OCI-LY1 (cell line): Measurements from ENCODE around the gene ADAM12.

ENCODE experiments used
- H2AFZ ChIP-seq: fragments of 200-600 bp; sonication (generic), shearing (Covaris generic); 2 replicates; pipeline ENCODE4 v1.6.0; 2014; ENCODE audit warnings: antibody characterized with exemption, mild to moderate bottlenecking, low read length
- H3F3A ChIP-seq: fragments of 200-600 bp; sonication (generic), shearing (Covaris generic); 2 replicates; pipeline ENCODE4 v1.6.0; 2014; ENCODE audit warnings: mild to moderate bottlenecking, antibody characterized with exemption, low read length, moderate library complexity; ENCODE audit not compliant: insufficient read depth
- H3K27ac ChIP-seq: fragments of 200-600 bp; sonication (generic); 2 replicates; pipeline ENCODE4 v1.5.1; 2014; ENCODE audit warnings: low read length, mixed run types, mild to moderate bottlenecking, low read depth; ENCODE audit not compliant: poor library complexity, severe bottlenecking
- H3K27me3 ChIP-seq: fragments of 200-600 bp; sonication (generic); 2 replicates; pipeline ENCODE4 v1.6.0; 2014; ENCODE audit warnings: antibody characterized with exemption, mild to moderate bottlenecking, low read length, moderate library complexity; ENCODE audit not compliant: insufficient read depth
- H3K36me3 ChIP-seq: fragments of 200-600 bp; sonication (generic); 2 replicates; pipeline ENCODE4 v1.6.1; 2014; ENCODE audit warnings: mild to moderate bottlenecking, antibody characterized with exemption, low read length, moderate library complexity, mixed read lengths; ENCODE audit not compliant: insufficient read depth
- H3K4me1 ChIP-seq: fragments of 200-600 bp; sonication (generic); 2 replicates; pipeline ENCODE4 v1.5.1; 2014; ENCODE audit warnings: mild to moderate bottlenecking, low read length, moderate library complexity; ENCODE audit not compliant: insufficient read depth, severe bottlenecking
- H3K4me2 ChIP-seq: fragments of 200-600 bp; sonication (generic), shearing (Covaris generic); 2 replicates; pipeline ENCODE4 v1.6.1; 2014; ENCODE audit warnings: low read length
- H3K4me3 ChIP-seq: fragments of 200-600 bp; sonication (generic); 2 replicates; pipeline ENCODE4 v1.5.1; 2014; ENCODE audit warnings: low read length, low read depth, mild to moderate bottlenecking, mixed read lengths; ENCODE audit not compliant: poor library complexity, severe bottlenecking
- H3K79me2 ChIP-seq: fragments of 200-600 bp; shearing (Covaris generic); 2 replicates; pipeline ENCODE4 v1.6.1; 2016; ENCODE audit warnings: mixed run types, low read length, mixed read lengths; ENCODE audit not compliant: insufficient read depth
- H3K9ac ChIP-seq: fragments of 200-600 bp; sonication (generic), shearing (Covaris generic); 2 replicates; pipeline ENCODE4 v1.6.1; 2014; ENCODE audit warnings: mild to moderate bottlenecking, low read length, mixed read lengths
- H3K9me2 ChIP-seq: fragments of 200-600 bp; sonication (generic), shearing (Covaris generic); 2 replicates; pipeline ENCODE4 v1.6.1; 2014; ENCODE audit warnings: low read depth, mild to moderate bottlenecking, low read length, mixed read lengths
- H3K9me3 ChIP-seq: fragments of 200-600 bp; shearing (Covaris generic); 2 replicates; pipeline ENCODE4 v1.6.1; 2014; ENCODE audit warnings: low read length, mixed read lengths
- H4K20me1 ChIP-seq: fragments of 200-600 bp; sonication (generic), shearing (Covaris generic); 2 replicates; pipeline ENCODE4 v1.6.0; 2016; ENCODE audit warnings: mild to moderate bottlenecking, low read length; ENCODE audit not compliant: insufficient read depth
- EZH2 ChIP-seq: fragments of 200-600 bp; sonication (generic), shearing (Covaris generic); IDR thresholded peaks from 2 replicates; pipeline ENCODE4 v1.8.0; 2017; ENCODE audit warnings: borderline replicate concordance, mixed run types, mild to moderate bottlenecking, antibody characterized with exemption, low read length, moderate library complexity, mixed read lengths
- TF ChIP-seq, protein P1 (sequence below): fragments of 200-600 bp; sonication (generic), shearing (Covaris generic); IDR thresholded peaks from 2 replicates; pipeline ENCODE4 v1.5.1; 2017; ENCODE audit warnings: mild to moderate bottlenecking, antibody characterized with exemption, low read length, moderate library complexity, mixed read lengths

The ADAM12 gene

DNA sequence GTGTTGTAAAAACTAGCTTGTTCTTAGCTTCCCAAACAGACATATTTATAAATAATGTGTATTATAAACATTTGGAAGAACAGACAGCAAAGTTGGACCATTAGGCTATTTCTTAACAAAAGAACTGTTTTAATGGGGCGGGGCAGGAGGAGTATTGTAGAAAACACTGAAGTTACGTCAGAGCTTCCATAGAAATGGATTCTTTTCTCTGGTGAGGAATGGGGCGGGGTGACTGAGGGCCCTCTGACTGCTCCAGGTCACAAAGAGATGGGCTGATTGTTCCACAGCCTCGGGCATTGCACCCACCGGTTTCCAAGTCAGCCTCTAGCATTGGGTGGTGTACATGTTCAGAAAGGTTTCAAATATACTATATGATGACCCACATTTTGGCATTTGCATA, 36.8 kb upstream of the ADAM12 start:
- Histone ChIP-seq H3K4me3 (no peak overlapping the region), H3F3A (no peaks in the 10 kb centered on the region), H3K27ac (no peak overlapping the region), H3K36me3 (no peaks in the 10 kb centered on the region), H3K9me2 (no peaks in the 10 kb centered on the region), H3K4me1 (no peaks in the 10 kb centered on the region), H3K4me2 (no peak overlapping the region), H4K20me1 (no peaks in the 10 kb centered on the region), H3K79me2 (no peaks in the 10 kb centered on the region), H3K9ac (no peak overlapping the region), H3K9me3 (no peaks in the 10 kb centered on the region), H3K27me3 (no peaks in the 10 kb centered on the region), H2AFZ (no peak overlapping the region)
- TF ChIP-seq, protein P1, sequence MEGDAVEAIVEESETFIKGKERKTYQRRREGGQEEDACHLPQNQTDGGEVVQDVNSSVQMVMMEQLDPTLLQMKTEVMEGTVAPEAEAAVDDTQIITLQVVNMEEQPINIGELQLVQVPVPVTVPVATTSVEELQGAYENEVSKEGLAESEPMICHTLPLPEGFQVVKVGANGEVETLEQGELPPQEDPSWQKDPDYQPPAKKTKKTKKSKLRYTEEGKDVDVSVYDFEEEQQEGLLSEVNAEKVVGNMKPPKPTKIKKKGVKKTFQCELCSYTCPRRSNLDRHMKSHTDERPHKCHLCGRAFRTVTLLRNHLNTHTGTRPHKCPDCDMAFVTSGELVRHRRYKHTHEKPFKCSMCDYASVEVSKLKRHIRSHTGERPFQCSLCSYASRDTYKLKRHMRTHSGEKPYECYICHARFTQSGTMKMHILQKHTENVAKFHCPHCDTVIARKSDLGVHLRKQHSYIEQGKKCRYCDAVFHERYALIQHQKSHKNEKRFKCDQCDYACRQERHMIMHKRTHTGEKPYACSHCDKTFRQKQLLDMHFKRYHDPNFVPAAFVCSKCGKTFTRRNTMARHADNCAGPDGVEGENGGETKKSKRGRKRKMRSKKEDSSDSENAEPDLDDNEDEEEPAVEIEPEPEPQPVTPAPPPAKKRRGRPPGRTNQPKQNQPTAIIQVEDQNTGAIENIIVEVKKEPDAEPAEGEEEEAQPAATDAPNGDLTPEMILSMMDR: no peak
- TF ChIP-seq EZH2: no peak

DNA sequence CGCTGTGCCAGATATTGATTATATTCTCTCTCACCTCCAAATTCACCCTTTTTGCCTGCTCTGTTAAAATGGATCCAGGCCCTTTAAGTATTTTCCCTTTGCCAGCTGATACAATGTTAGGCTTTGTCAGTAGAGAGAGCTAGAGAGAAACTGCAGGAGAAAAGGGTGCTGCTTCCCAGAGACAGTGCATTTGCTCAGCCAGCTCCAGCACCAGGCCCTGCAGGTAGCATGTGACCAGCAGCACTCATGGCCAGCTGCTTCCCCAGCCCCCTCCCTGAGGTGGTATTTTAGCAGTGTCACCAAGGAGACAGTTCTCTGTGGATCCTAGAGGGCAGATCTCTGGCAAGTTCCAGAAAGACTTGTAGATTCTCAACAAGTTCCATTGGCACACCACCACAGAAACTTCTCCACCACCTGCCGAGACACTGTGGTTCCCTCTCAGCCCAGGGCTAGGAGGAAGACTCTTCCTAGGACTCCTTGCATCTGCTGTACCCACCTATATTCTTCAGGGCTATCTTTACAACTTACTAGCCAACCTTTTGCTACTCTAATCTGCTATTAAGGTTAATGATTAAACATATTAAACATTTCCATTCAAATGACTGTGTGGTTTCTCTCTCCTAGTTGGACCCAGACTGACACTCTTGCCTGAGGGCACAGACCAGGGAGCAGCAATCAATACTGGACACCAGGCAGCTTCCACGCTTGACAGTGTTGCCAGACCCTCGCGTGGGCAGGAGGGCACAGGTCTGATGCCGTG, 35.6 kb upstream of the ADAM12 start:
- Histone ChIP-seq H3K4me1 (no peaks in the 10 kb centered on the region), H4K20me1 (no peaks in the 10 kb centered on the region), H3K9me2 (no peaks in the 10 kb centered on the region), H3K4me2 (no peak overlapping the region), H2AFZ (no peak overlapping the region), H3K9me3 (no peaks in the 10 kb centered on the region), H3K79me2 (no peaks in the 10 kb centered on the region), H3F3A (no peaks in the 10 kb centered on the region), H3K27me3 (no peaks in the 10 kb centered on the region), H3K36me3 (no peaks in the 10 kb centered on the region), H3K4me3 (no peak overlapping the region), H3K27ac (no peak overlapping the region), H3K9ac (no peak overlapping the region)
- TF ChIP-seq, protein P1: no peak
- TF ChIP-seq EZH2: no peak

DNA sequence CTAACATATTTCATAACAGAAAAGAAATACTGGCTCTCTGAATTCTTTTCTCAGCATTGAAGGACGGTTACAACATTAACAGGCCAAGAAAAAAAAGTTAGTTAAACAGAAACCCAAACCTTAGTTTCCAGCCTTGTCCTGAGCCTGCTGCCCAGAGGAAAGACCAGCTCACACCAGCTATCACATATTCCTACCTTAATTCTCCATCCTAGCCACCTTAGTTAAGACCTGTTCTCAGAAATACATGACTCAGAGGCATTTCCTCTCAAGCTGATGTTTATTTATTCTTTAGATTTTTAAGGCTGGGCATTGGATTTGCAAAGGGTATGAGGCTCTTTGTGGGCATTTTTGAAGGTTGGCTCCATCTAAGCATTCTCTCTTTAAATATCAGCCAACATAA, 34.3 kb upstream of the ADAM12 start:
- Histone ChIP-seq H3K9me3 (no peaks in the 10 kb centered on the region), H3K4me2 (no peak overlapping the region), H3K79me2 (no peaks in the 10 kb centered on the region), H4K20me1 (no peaks in the 10 kb centered on the region), H3F3A (no peaks in the 10 kb centered on the region), H3K9ac (no peak overlapping the region), H3K4me3 (no peak overlapping the region), H3K27ac (no peak overlapping the region), H3K27me3 (no peaks in the 10 kb centered on the region), H2AFZ (no peak overlapping the region), H3K36me3 (no peaks in the 10 kb centered on the region), H3K4me1 (no peaks in the 10 kb centered on the region), H3K9me2 (no peaks in the 10 kb centered on the region)
- TF ChIP-seq EZH2: no peak
- TF ChIP-seq, protein P1: no peak
